Measurements from ENCODE around the gene KRT24.

KRT24 gene

DNA sequence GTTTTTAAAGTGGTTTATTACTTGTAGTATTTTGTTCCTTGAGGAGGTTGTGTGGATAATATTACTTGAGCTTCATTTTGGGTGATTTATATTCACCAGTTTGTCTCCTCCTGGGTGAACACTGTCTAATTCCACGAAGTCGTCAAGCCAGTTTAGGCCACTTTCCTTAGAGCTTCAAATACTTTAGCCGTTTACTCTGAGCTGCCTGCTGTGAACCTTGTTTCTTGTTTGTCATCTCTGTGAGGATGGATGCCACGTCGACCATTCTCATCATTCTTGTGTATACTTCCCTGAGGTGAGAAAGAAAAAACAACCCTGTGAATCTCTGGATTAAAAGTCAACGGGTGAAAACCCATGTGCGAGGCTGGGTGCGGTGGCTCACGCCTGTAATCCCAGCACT lies 9.0 kb downstream of the KRT24 start:
- DNase-seq (ENCODE audit: low spot score) = no peak

DNA sequence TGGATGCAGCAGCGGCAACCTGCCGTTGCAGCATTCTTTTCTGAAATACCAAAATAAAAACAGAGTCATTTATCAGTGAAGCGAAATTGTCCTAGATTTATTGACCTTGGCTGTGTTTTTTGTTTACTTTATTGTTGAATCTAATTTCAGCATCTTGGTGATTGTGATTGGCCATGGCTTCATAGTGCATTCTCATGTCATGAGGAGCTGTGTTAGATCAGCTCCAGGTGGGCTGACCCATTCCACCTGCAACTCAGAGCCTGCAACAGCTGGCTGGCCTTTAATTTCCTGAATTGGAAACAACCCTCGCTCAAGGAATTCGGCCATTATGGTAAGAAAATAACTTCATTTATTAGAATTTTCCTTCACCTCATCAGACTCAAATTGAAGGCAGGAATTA lies 16.4 kb downstream of the KRT24 start:
- no peak for DNase-seq (ENCODE audit: low spot score)

DNA sequence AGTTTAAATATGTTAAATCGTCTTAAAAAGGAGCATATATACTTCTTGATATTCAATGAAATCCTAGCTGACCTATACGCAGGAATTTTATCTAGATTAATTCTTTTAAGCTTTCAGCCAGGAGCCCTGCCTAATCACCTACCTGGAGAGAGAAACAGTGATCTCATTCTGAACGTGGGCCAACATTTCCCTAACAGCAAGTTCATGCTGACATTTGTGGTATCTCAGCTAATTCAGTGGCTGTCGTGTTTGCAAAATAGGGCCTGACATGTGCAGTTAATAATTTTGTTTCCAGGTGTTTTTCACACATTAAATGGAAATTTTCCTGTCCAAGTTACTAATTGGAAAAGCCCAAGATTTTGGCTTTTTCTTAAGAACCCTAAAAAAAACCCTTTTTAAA lies 17.4 kb downstream of the KRT24 start:
- no peak for DNase-seq (ENCODE audit: low spot score)

DNA sequence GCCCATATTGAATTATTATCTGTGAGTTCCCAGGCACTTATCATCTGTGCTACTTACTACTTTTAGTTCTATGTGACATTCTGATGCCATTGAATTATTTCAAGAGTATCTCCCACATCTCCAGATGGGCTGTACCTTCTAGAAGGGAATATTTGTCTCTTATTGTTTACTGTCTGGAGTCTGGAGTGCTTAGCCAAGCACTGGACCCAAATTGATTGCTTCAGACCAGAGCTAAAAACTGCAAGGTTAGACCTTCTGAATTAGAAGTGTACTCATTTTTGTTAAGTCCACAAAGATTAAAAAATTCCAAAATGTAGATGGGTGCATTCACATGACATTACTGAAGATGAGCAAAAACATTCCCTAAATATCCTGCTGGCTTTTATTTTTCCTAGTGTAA lies 22.6 kb downstream of the KRT24 start:
- DNase-seq (ENCODE audit: low spot score) = no peak

DNA sequence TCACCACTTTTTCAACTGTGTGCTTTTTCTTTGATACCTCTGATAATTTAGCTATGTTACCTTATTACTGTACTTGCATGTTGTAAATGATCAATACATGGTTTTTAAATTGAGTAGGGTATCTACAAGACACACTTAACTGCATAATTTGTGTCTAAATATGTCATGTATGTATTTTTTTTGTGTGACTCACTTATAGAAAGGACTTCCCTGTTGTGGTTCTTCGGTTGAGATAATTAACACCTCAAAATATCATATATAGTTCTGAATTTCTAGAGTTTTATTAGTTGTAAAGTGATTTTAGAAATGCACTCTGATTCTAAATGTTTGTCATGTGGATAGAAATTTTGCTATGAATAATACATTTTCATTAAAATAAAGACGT lies 24.0 kb downstream of the KRT24 start:
- DNase-seq (ENCODE audit: low spot score) = no peak

DNA sequence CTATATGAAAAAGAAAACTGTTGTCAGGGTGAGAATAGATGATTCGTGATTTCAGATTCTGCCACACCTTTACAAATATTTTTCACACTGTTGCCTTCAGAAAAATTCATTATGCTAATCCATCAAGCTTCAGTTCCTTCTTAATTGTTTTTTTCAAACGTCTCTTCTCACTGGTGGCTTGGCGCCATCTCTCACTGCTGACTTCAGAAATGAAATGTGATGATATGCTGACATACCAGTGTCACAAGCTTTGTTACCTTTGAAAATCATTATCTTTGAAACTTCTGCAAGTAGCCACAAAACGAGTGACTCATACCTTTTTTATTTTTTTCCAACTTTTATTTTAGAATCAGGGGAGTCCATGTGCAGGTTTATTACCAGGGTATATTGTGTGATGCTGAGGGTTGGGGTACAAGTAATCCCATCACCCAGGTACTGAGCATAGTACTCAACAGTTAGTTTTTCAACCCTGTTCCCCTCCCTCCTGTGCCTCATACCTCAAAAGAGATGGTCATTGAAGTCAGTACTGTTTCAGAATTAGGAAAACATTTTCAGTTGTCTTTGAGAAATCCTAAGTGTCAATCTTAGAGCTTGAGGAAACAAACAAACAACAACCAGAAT lies 24.5 kb downstream of the KRT24 start:
- no peak for DNase-seq (ENCODE audit: low spot score)

DNA sequence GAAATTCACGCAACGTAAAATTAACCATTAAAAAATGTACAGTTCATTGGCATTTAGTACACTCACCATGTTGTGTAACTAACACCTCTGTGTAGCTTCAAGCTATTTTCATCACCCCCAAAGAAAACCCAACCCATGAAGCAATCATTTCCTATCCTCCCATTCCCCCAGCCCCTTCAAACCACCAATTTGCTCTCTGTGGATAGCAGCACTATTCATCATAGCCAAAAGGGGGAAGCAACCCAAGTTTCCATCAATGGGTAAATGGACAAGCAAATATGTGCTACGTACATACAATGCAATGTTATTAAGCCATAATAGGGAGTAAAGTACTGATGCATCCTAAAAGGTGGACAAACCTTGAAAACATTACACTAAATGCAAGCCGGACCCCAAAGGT lies 27.6 kb downstream of the KRT24 start:
- no peak for DNase-seq (ENCODE audit: low spot score)

DNA sequence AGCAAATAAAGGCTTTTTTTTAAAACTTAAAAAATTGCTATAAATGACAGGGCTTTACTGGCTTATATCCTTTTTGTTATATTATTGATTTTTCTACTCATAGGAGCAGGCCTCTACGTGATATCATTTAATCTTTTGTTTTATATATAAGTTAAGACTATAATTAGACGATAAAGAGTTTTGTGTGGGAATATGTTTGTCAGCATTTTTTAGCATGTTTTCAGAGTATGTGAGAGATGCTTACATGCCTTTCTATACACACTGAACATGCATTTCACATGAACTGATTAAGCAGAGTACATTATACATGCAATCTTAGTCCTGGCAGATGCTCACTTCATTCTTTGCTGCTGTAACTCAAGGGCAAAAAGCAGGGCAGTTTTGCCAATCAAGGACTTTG lies 30.9 kb downstream of the KRT24 start:
- no peak for DNase-seq (ENCODE audit: low spot score)

DNA sequence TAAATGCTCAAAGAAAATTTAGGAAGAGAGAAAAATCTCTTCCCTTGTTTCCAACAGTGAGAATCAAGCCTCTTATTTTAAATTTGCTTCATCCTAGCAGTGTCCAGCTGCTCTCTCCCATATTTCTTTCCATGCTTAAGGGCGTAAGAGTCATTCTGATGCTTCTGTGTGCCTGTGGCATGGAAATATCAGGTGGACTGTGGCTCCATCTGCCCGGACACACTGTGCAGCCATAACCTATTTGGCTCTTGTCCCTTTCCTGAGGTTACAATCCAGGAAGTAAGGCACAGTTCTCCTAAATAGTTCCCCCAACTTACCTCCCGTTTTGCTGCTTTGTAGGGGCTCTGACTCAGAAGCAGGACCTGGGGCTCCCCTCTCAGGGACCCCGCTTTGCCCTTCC lies 32.3 kb downstream of the KRT24 start:
- no peak for DNase-seq (ENCODE audit: low spot score)

DNA sequence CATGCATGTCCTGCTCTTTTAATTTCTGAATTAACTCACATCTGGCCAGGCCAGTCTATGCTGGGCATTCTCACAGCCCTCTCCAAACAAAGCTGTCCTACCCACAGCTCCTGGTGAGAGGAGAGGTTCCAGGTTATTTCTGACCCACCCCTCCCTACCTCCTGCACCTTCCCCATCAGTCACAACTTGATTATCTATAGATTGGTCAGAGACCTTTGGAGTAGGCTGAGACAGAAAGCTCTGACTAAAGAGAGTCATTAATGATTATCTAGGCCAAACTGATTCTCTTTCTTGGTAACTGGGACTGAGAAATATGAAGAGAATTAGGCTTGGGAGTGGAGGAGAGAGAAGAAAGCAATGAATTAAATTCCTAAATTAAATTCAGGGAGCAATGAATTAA lies 37.2 kb downstream of the KRT24 start:
- DNase-seq (ENCODE audit: low spot score) = no peak

DNA sequence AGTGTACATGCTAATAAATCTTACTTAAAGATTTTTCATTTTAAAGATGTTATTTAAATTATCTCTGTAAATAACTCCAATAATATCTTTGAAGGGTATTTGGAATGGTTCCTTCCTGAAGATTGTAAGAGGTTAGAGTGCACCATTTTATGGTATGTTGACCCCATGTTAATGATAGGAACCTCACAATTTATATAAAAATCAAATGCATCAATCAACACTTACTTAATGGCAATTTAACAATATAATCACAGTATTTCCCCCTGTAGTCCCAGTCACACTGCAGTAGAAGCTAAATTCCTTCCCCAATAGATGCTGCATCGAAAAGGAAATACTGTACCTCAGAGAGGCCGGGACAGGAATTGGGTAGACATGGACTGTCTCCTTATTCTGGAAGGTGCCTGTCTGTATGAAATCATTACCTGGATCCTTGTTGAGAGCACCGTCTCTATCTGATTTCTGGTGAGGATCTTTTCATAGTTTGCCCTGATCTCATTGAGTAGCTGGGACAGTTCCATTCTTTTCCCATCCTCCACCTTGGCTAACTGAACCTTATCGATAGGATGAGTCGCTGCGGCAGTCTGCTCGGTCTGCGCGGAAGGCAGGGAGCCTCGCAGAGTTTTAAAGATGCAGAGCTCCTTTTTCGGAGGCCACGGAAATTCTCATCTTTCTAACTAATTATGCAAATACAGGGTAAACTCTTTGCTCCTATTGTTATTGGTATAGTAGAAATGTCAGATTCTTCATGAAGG lies 38.8 kb downstream of the KRT24 start, which contains the start of gene KRT222:
KRT222 (minus strand) TSS at position 596 of the 752 bp plus-strand sequence; CDS start at position 518, 78 bp downstream.
- peak; percentile 6 for DNase-seq (ENCODE audit: low spot score)

DNA sequence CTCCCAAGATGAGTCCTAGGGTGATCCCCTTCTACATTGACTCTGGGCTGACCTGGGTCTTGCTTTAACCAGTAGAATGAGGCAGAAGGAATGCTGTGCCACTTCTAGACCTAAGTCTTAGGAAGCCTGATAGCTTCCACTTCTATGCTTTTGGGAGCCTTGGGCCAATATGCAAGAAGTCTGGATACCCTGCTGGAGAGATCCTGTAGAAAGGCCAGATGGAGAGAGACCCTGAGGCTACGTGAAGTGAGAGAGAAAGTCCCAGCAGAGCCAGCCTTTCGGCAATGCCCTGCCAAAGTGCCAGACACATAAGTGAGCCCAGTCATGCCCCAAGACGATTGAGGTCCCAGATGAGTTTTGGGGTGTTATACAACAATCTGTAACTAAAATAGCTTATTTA lies 40.3 kb downstream of the KRT24 start:
- DNase-seq (ENCODE audit: low spot score) = no peak

DNA sequence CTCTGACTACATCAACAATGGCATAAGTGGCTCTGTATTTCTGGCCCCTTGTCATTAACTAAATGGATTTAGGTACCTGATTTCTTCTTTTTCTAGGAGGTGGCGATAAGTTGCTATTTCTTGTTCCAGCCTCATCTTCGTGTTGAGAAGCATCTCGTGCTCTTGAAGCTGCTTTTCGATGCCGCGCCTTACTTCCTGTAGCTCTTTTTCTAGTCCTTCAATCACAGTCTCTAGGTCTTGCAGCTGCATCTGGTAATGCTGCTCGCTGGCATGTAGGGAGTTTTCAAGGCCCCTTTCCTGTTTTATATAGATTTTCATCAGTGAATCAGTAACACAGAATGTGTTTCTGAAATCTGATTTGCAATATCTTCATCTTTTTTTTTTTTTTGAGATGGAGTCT lies 43.6 kb downstream of the KRT24 start:
- DNase-seq (ENCODE audit: low spot score) = no peak

DNA sequence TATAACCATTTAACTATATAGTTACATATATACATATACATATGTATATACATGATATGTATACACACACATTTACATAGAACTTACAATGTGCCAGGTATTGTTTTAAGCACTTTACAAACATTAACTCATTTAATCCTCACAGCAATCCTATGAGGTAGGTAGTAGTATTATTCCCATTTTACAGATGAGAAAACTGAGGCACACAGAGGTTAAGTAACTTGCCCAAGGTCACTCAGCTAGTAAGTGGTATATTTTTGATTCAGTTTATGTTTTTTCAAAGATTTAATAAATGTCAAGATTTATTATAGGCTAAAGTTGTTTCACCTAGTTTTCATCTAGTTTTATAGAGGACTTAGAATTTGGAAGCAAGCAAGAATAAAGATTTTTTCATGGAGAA lies 45.2 kb downstream of the KRT24 start:
- DNase-seq (ENCODE audit: low spot score) = no peak

DNA sequence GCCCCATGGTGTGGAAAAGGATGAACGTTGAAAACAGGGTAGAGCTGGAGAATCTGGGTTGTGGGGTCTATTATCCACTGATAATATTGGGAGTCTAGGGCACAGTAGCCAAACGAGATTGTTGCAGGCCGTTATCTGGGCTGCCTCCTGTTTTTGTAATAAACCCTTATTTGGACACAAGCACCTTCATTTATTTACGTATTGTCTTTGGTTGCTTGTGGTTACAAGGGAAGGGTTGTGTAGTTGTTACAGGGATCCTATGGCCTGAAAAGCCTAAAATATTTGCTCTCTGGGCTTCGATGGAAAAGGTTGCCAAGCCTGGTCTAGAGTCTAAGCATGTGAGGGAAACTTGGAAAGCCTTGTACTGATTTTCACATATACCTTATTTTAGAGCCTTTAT lies 51.6 kb downstream of the KRT24 start:
- no peak for DNase-seq (ENCODE audit: low spot score)

DNA sequence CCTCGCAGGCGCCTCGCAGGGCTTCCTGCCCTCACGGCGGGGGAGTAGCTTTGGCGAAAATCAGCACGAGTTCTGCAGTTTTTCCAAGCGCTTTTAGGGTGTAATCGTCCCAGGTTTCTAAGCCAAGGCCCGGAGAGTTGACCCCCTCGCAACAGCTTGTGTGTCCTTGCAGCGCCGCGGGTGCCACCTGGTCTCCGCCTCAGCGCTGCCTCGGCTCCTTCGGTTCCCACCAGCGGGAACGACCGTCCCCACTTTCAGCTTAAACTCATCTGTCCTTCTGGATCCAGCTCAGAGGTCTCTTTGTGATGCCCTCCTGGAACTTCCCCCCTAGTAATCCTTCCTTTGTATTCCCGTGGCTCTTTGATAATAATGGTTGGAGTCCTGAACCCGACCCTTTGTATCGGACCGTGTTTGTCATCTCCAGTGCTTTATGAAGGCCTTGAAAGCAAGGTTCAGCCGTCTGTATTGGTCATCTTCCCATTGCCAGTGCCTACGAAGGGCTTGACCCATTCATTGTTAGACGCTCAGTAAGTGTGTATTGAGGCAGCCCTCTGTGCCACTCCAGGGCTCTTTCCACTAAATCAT lies 55.1 kb downstream of the KRT24 start:
- peak; percentile 24 for DNase-seq (ENCODE audit: low spot score)
